WTC11 (cell line): ENCODE results near the gene EHBP1L1. TPM values are rescaled to one million over a fixed set of nuclear protein-coding genes. Genes with fewer than 3 reads are reported as not detected.

Experiments
- ARID4B ChIP-seq: sonication (generic); formaldehyde crosslinking; IDR thresholded peaks from 2 replicates; pipeline ENCODE4 v1.8.0; 2023; ENCODE audit warnings: missing genetic modification reagents, mild to moderate bottlenecking, borderline replicate concordance
- ATF6 ChIP-seq: sonication (generic); formaldehyde crosslinking; IDR thresholded peaks from 2 replicates; pipeline ENCODE4 v1.8.1; 2023; ENCODE audit warnings: mild to moderate bottlenecking, missing genetic modification reagents
- CREM ChIP-seq: sonication (generic); formaldehyde crosslinking; IDR thresholded peaks from 2 replicates; pipeline ENCODE4 v1.8.1; 2022; ENCODE audit warnings: mild to moderate bottlenecking, missing genetic modification reagents, moderate library complexity
- ELF4 ChIP-seq: sonication (generic); formaldehyde crosslinking; IDR thresholded peaks from 2 replicates; pipeline ENCODE4 v1.8.1; 2022; ENCODE audit warnings: low read depth, mild to moderate bottlenecking, moderate library complexity, missing genetic modification reagents
- ESRRA ChIP-seq: sonication (generic); formaldehyde crosslinking; IDR thresholded peaks from 2 replicates; pipeline ENCODE4 v1.8.1; 2022; ENCODE audit warnings: mild to moderate bottlenecking, missing genetic modification reagents, borderline replicate concordance
- FOXP4 ChIP-seq: sonication (generic); formaldehyde crosslinking; IDR thresholded peaks from 2 replicates; pipeline ENCODE4 v1.8.0; 2022; ENCODE audit warnings: mild to moderate bottlenecking, missing genetic modification reagents
- GRHL2 ChIP-seq: fragments of 250-450 bp; sonication (Bioruptor Pico); IDR thresholded peaks from 2 replicates; pipeline ENCODE4 v1.8.0; 2022; ENCODE audit warnings: mild to moderate bottlenecking, moderate library complexity; ENCODE audit not compliant: insufficient replicate concordance, severe bottlenecking
- GTF2I ChIP-seq: fragments of 250-450 bp; sonication (Bioruptor Pico); conservative IDR thresholded peaks from 2 replicates; pipeline ENCODE4 v1.4.0; 2021; ENCODE audit warnings: mild to moderate bottlenecking
- RELA ChIP-seq: sonication (generic); formaldehyde crosslinking; IDR thresholded peaks from 2 replicates; pipeline ENCODE4 v1.8.1; 2022; ENCODE audit warnings: missing genetic modification reagents, mild to moderate bottlenecking, borderline replicate concordance
- STAT6 ChIP-seq: sonication (generic); formaldehyde crosslinking; conservative IDR thresholded peaks from 2 replicates; pipeline ENCODE4 v1.8.1; 2023; ENCODE audit warnings: mild to moderate bottlenecking, low read depth, missing genetic modification reagents, moderate library complexity
- TCF7 ChIP-seq: sonication (generic); formaldehyde crosslinking; IDR thresholded peaks from 2 replicates; pipeline ENCODE4 v1.8.0; 2022; ENCODE audit warnings: mild to moderate bottlenecking, low read depth, missing genetic modification reagents, moderate library complexity
- total RNA-seq: library from RNA; stranded (reverse); gene quantifications from 3 replicates; pipeline ENCODE4 v1.2.3, GENCODE V29; 2021
- TF ChIP-seq, protein P1 (sequence below): fragments of 250-450 bp; sonication (Bioruptor Pico); IDR thresholded peaks from 2 replicates; pipeline ENCODE4 v1.9.0; 2021; ENCODE audit warnings: mild to moderate bottlenecking
- TF ChIP-seq, protein P2 (sequence below): sonication (generic); formaldehyde crosslinking; IDR thresholded peaks from 2 replicates; pipeline ENCODE4 v1.8.1; 2023; ENCODE audit warnings: mild to moderate bottlenecking, missing genetic modification reagents
- TF ChIP-seq, protein P3 (sequence below): sonication (generic); formaldehyde crosslinking; conservative IDR thresholded peaks from 2 replicates; pipeline ENCODE4 v1.8.1; 2022; ENCODE audit warnings: mild to moderate bottlenecking, missing genetic modification reagents
- TF ChIP-seq, protein P4 (sequence below): sonication (generic); formaldehyde crosslinking; IDR thresholded peaks from 2 replicates; pipeline ENCODE4 v1.8.0; 2022; ENCODE audit warnings: missing genetic modification reagents
- TF ChIP-seq, protein P5 (sequence below): sonication (generic); formaldehyde crosslinking; IDR thresholded peaks from 2 replicates; pipeline ENCODE4 v1.8.0; 2022; ENCODE audit warnings: mild to moderate bottlenecking, missing genetic modification reagents

Gene EHBP1L1
- total RNA-seq, 1 experiment from 2014 or later: 11.8 TPM

- TF ChIP-seq, protein P1, sequence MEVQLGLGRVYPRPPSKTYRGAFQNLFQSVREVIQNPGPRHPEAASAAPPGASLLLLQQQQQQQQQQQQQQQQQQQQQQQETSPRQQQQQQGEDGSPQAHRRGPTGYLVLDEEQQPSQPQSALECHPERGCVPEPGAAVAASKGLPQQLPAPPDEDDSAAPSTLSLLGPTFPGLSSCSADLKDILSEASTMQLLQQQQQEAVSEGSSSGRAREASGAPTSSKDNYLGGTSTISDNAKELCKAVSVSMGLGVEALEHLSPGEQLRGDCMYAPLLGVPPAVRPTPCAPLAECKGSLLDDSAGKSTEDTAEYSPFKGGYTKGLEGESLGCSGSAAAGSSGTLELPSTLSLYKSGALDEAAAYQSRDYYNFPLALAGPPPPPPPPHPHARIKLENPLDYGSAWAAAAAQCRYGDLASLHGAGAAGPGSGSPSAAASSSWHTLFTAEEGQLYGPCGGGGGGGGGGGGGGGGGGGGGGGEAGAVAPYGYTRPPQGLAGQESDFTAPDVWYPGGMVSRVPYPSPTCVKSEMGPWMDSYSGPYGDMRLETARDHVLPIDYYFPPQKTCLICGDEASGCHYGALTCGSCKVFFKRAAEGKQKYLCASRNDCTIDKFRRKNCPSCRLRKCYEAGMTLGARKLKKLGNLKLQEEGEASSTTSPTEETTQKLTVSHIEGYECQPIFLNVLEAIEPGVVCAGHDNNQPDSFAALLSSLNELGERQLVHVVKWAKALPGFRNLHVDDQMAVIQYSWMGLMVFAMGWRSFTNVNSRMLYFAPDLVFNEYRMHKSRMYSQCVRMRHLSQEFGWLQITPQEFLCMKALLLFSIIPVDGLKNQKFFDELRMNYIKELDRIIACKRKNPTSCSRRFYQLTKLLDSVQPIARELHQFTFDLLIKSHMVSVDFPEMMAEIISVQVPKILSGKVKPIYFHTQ (CRISPR knock-in tag): no peak
- TF ChIP-seq CREM: peak; percentile 91
- TF ChIP-seq, protein P2, sequence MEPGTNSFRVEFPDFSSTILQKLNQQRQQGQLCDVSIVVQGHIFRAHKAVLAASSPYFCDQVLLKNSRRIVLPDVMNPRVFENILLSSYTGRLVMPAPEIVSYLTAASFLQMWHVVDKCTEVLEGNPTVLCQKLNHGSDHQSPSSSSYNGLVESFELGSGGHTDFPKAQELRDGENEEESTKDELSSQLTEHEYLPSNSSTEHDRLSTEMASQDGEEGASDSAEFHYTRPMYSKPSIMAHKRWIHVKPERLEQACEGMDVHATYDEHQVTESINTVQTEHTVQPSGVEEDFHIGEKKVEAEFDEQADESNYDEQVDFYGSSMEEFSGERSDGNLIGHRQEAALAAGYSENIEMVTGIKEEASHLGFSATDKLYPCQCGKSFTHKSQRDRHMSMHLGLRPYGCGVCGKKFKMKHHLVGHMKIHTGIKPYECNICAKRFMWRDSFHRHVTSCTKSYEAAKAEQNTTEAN: peak; percentile 97
- no peak for TF ChIP-seq GRHL2
- no peak for TF ChIP-seq GTF2I (CRISPR knock-in tag)
- TF ChIP-seq, protein P3, sequence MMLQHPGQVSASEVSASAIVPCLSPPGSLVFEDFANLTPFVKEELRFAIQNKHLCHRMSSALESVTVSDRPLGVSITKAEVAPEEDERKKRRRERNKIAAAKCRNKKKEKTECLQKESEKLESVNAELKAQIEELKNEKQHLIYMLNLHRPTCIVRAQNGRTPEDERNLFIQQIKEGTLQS: peak; percentile 84
- TF ChIP-seq, protein P4, sequence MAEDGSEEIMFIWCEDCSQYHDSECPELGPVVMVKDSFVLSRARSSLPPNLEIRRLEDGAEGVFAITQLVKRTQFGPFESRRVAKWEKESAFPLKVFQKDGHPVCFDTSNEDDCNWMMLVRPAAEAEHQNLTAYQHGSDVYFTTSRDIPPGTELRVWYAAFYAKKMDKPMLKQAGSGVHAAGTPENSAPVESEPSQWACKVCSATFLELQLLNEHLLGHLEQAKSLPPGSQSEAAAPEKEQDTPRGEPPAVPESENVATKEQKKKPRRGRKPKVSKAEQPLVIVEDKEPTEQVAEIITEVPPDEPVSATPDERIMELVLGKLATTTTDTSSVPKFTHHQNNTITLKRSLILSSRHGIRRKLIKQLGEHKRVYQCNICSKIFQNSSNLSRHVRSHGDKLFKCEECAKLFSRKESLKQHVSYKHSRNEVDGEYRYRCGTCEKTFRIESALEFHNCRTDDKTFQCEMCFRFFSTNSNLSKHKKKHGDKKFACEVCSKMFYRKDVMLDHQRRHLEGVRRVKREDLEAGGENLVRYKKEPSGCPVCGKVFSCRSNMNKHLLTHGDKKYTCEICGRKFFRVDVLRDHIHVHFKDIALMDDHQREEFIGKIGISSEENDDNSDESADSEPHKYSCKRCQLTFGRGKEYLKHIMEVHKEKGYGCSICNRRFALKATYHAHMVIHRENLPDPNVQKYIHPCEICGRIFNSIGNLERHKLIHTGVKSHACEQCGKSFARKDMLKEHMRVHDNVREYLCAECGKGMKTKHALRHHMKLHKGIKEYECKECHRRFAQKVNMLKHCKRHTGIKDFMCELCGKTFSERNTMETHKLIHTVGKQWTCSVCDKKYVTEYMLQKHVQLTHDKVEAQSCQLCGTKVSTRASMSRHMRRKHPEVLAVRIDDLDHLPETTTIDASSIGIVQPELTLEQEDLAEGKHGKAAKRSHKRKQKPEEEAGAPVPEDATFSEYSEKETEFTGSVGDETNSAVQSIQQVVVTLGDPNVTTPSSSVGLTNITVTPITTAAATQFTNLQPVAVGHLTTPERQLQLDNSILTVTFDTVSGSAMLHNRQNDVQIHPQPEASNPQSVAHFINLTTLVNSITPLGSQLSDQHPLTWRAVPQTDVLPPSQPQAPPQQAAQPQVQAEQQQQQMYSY (CRISPR knock-in tag): peak; percentile 63; the same call in 1 of the 2 replicates
- TF ChIP-seq ATF6 (CRISPR knock-in tag): 0 out of 2 replicates have a peak, but pooled peaks have one; percentile 68
- TF ChIP-seq STAT6: no peak
- TF ChIP-seq ELF4 (CRISPR knock-in tag): peak; percentile 97
- TF ChIP-seq, protein P5, sequence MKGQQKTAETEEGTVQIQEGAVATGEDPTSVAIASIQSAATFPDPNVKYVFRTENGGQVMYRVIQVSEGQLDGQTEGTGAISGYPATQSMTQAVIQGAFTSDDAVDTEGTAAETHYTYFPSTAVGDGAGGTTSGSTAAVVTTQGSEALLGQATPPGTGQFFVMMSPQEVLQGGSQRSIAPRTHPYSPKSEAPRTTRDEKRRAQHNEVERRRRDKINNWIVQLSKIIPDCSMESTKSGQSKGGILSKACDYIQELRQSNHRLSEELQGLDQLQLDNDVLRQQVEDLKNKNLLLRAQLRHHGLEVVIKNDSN: peak; percentile 88
- peak; percentile 93; the same call in 1 of the 2 replicates for TF ChIP-seq TCF7 (CRISPR knock-in tag)
- peak; percentile 99 for TF ChIP-seq FOXP4 (CRISPR knock-in tag)
- peak; percentile 99 for TF ChIP-seq RELA (CRISPR knock-in tag)
- TF ChIP-seq ESRRA (CRISPR knock-in tag): peak; percentile 98
- peak; percentile 98 for TF ChIP-seq ARID4B (CRISPR knock-in tag)
These were observed 31.2 kb downstream of the EHBP1L1 start (continued) for GRCh38 chr11:65606876-65607613.
